ENCODE results near the gene SUPT16H.

DNA sequence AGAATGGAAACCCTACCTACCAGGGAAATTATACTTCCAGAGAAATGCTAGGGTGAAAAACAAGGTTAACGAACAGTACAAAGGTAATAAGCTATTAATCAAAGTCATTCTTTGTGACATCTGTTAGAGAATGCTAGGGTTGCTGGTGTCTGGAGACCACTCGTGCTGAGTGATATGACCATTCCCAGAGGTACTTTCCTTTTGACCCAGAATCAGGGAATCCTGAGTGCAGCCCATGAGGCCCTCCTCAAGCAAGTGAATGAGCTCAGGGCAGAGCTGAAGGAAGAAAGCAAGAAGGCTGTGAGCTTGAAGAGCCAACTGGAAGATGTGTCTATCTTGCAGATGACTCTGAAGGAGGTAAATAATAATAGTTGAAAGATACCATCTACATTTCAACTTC, 72.2 kb downstream of the SUPT16H start:
- no peak for TF ChIP-seq POLR2A (IDR thresholded peaks at IDR 0.05)
- TF ChIP-seq EP300 (IDR thresholded peaks at IDR 0.05) = no peak
- TF ChIP-seq, protein P1, sequence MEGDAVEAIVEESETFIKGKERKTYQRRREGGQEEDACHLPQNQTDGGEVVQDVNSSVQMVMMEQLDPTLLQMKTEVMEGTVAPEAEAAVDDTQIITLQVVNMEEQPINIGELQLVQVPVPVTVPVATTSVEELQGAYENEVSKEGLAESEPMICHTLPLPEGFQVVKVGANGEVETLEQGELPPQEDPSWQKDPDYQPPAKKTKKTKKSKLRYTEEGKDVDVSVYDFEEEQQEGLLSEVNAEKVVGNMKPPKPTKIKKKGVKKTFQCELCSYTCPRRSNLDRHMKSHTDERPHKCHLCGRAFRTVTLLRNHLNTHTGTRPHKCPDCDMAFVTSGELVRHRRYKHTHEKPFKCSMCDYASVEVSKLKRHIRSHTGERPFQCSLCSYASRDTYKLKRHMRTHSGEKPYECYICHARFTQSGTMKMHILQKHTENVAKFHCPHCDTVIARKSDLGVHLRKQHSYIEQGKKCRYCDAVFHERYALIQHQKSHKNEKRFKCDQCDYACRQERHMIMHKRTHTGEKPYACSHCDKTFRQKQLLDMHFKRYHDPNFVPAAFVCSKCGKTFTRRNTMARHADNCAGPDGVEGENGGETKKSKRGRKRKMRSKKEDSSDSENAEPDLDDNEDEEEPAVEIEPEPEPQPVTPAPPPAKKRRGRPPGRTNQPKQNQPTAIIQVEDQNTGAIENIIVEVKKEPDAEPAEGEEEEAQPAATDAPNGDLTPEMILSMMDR (IDR thresholded peaks at IDR 0.05) = no peak

Data from ovary (tissue), 3 donors.